A549 (cell line): ENCODE data around the gene ARFIP1. TPM values are rescaled to one million over a fixed set of nuclear protein-coding genes. Genes with fewer than 3 reads are reported as not detected.
A peak's percentile ranks its signal among the peaks of the same experiment; 100 is the strongest.

ENCODE experiments used
- ATAC-seq, 2 experiments: fragments of 200-7000 bp in 1 of 2; fragments of >200 bp in 1 of 2; cut with Nextera tagmentation in 1 of 2; cut with Tn5 transposase in 1 of 2; 3 replicates each; pipeline versions ENCODE4 v1.8.0 to v1.9.1; 2018 to 2020; ENCODE audit warnings: mild to moderate bottlenecking in 1 of 2, moderate library complexity in 1 of 2
- CTCF ChIA-PET: fragments of 300-600 bp; sonication (Branson Sonifier 250); formaldehyde crosslinking; extraction: SDS; loops from one replicate; lab custom pipeline; 2021; ENCODE audit warnings: antibody characterized with exemption, inconsistent platforms; lab: Yijun Ruan, JAX
- POLR2A ChIA-PET: fragments of 350-600 bp; formaldehyde crosslinking; extraction: SDS; loops from one replicate; lab custom pipeline; 2021; ENCODE audit warnings: antibody characterized with exemption, inconsistent platforms; lab: Yijun Ruan, JAX
- DNase-seq, 2 experiments: peaks; one replicate each; pipeline versions ENCODE4 v3.0.0 to v3.0.0-alpha.2; 2011 to 2016; ENCODE audit warnings: low read depth in 1 of 2, low spot score in 1 of 2
- FAIRE-seq: peaks from 2 replicates; lab custom pipeline; 2011; peaks lifted over from hg19 to GRCh38; lab: Jason Lieb, UNC
- H3K27ac ChIP-seq, 2 experiments: fragments of >200 bp; sonication (Bioruptor Twin); formaldehyde crosslinking; 3 replicates each; pipeline ENCODE4 v1.5.1; 2016 to 2017
- H3K4me1 ChIP-seq: fragments of >200 bp; sonication (Bioruptor Twin); formaldehyde crosslinking; 3 replicates; pipeline ENCODE4 v1.6.1; 2016
- H3K4me2 ChIP-seq: fragments of >200 bp; sonication (Bioruptor Twin); formaldehyde crosslinking; 3 replicates; pipeline ENCODE4 v1.6.1; 2016
- H3K4me3 ChIP-seq: fragments of >200 bp; sonication (Bioruptor Twin); formaldehyde crosslinking; 3 replicates; pipeline ENCODE4 v1.5.1; 2016
- H3K9me3 ChIP-seq: fragments of >200 bp; sonication (Bioruptor Twin); formaldehyde crosslinking; 3 replicates; pipeline ENCODE4 v1.6.1; 2016
- EHF ChIP-seq: fragments of 250-450 bp; sonication (Bioruptor Pico); IDR thresholded peaks from 2 replicates; pipeline ENCODE4 v1.5.0; 2020; ENCODE audit warnings: mild to moderate bottlenecking
- EP300 ChIP-seq, 2 experiments: fragments of >200 bp; sonication (Bioruptor Twin); formaldehyde crosslinking; IDR thresholded peaks; 2 replicates in 1 of 2; 3 replicates in 1 of 2; pipeline ENCODE4 v1.6.1; 2016 to 2017
- FOXS1 ChIP-seq: fragments of 250-450 bp; sonication (Bioruptor Pico); IDR thresholded peaks from 2 replicates; pipeline ENCODE4 v1.5.0; 2020; ENCODE audit warnings: mild to moderate bottlenecking, moderate library complexity
- GATA3 ChIP-seq: IDR thresholded peaks from 2 replicates; pipeline ENCODE4 v1.6.1; 2012; ENCODE audit warnings: borderline replicate concordance
- HDAC2 ChIP-seq: fragments of 200-600 bp; sonication (generic); IDR thresholded peaks from 2 replicates; pipeline ENCODE4 v1.6.1; 2016
- HOXB13 ChIP-seq: fragments of 250-450 bp; sonication (Bioruptor Pico); IDR thresholded peaks from 2 replicates; pipeline ENCODE4 v1.5.0; 2020; ENCODE audit warnings: low read depth, mild to moderate bottlenecking, moderate library complexity
- HOXB5 ChIP-seq: fragments of 250-450 bp; sonication (Bioruptor Pico); IDR thresholded peaks from 2 replicates; pipeline ENCODE4 v1.5.0; 2020; ENCODE audit warnings: mild to moderate bottlenecking, moderate library complexity
- JUN ChIP-seq, 2 experiments: fragments of >200 bp; sonication (Bioruptor Twin); formaldehyde crosslinking; IDR thresholded peaks; 2 replicates in 1 of 2; 3 replicates in 1 of 2; pipeline ENCODE4 v1.6.1; 2016 to 2017
- MAFK ChIP-seq: fragments of 450-650 bp; IDR thresholded peaks from 2 replicates; pipeline ENCODE4 v1.6.1; 2014; ENCODE audit not compliant: partially characterized antibody
- MAZ ChIP-seq: fragments of 150-350 bp; IDR thresholded peaks from 2 replicates; pipeline ENCODE4 v1.6.1; 2014; ENCODE audit warnings: antibody characterized with exemption, low read depth, low read length, borderline replicate concordance
- MYC ChIP-seq: IDR thresholded peaks from 2 replicates; pipeline ENCODE4 v1.6.1; 2012; ENCODE audit warnings: mild to moderate bottlenecking, inconsistent platforms, low read length, improper control_type of control experiment, borderline replicate concordance
- NPAS2 ChIP-seq: fragments of 250-450 bp; sonication (Bioruptor Pico); IDR thresholded peaks from 2 replicates; pipeline ENCODE4 v1.8.0; 2022; ENCODE audit warnings: mild to moderate bottlenecking, moderate library complexity, borderline replicate concordance
- PHF8 ChIP-seq: fragments of 200-600 bp; sonication (generic); IDR thresholded peaks from 2 replicates; pipeline ENCODE4 v1.6.1; 2016; ENCODE audit warnings: low read depth, mild to moderate bottlenecking, antibody characterized with exemption, moderate library complexity, borderline replicate concordance
- POLR2A ChIP-seq: IDR thresholded peaks from 2 replicates; pipeline ENCODE4 v1.6.1; 2012; ENCODE audit warnings: mild to moderate bottlenecking, low read length
- RAD21 ChIP-seq, 2 experiments: fragments of >200 bp in 1 of 2; sonication (Bioruptor Twin) in 1 of 2; formaldehyde crosslinking in 1 of 2; IDR thresholded peaks in 1 of 2; conservative IDR thresholded peaks in 1 of 2; 2 replicates in 1 of 2; 3 replicates in 1 of 2; pipeline ENCODE4 v1.6.1; 2012 to 2018; ENCODE audit warnings: inconsistent platforms in 1 of 2
- RNF2 ChIP-seq: fragments of 200-600 bp; sonication (generic); IDR thresholded peaks from 2 replicates; pipeline ENCODE4 v1.6.1; 2016; ENCODE audit warnings: low read depth, mild to moderate bottlenecking, antibody characterized with exemption, moderate library complexity, borderline replicate concordance
- SMC3 ChIP-seq: fragments of >200 bp; sonication (Bioruptor Twin); formaldehyde crosslinking; IDR thresholded peaks from 3 replicates; pipeline ENCODE4 v1.6.1; 2018; ENCODE audit warnings: inconsistent platforms
- TP53 ChIP-seq: fragments of 250-450 bp; sonication (Bioruptor Pico); IDR thresholded peaks from 2 replicates; pipeline ENCODE4 v1.5.0; 2021; ENCODE audit warnings: mild to moderate bottlenecking, moderate library complexity
- ZC3H11A ChIP-seq: fragments of 450-650 bp; IDR thresholded peaks from 2 replicates; pipeline ENCODE4 v1.6.1; 2014; ENCODE audit warnings: antibody characterized with exemption, mild to moderate bottlenecking
- WGBS: methylation state at CpG from one replicate; pipeline ENCODE4 v1.1.6; 2017; ENCODE audit errors: missing lambda C conversion rate; 5-methylcytosine and 5-hydroxymethylcytosine counted together
- polyA minus RNA-seq: library from RNA; depleted of rRNA, polyadenylated mRNA; stranded (reverse); fragments of >200 nt; gene quantifications from 2 replicates; pipeline ENCODE4 v1.2.3, GENCODE V29; 2011; rRNA and poly(A)+ RNA removed
- polyA plus RNA-seq, 4 experiments: library from polyadenylated mRNA; depleted of rRNA in 3 of 4; stranded (reverse); fragments of >200 nt; fragmentation: RNase III in 1 of 4; extraction: RNeasy Plus Mini Kit Qiagen cat#74134 plus additional on column Dnase treatment in 1 of 4; gene quantifications; 2 replicates in 3 of 4; 3 replicates in 1 of 4; pipeline ENCODE4 v1.2.3, GENCODE V29; 2011 to 2017
- TF ChIP-seq, protein P1 (sequence below): fragments of 250-450 bp; sonication (Bioruptor Pico); IDR thresholded peaks from 2 replicates; pipeline ENCODE4 v1.5.0; 2020; ENCODE audit warnings: low read depth, mild to moderate bottlenecking, moderate library complexity
- TF ChIP-seq, protein P2 (sequence below): IDR thresholded peaks from 2 replicates; pipeline ENCODE4 v1.6.1; 2012
- TF ChIP-seq, protein P3 (sequence below): fragments of >200 bp; sonication (Bioruptor Twin); formaldehyde crosslinking; IDR thresholded peaks from 3 replicates; pipeline ENCODE4 v1.5.1; 2016
- TF ChIP-seq, protein P4 (sequence below): fragments of >200 bp; sonication (Bioruptor Twin); formaldehyde crosslinking; IDR thresholded peaks from 2 replicates; pipeline ENCODE4 v1.6.1; 2016
- TF ChIP-seq, protein P5 (sequence below): IDR thresholded peaks from 2 replicates; pipeline ENCODE4 v1.6.1; 2012
- TF ChIP-seq, protein P6 (sequence below): fragments of >200 bp; sonication (Bioruptor Twin); formaldehyde crosslinking; IDR thresholded peaks from 3 replicates; pipeline ENCODE4 v1.6.1; 2016

The ARFIP1 gene, protein sequence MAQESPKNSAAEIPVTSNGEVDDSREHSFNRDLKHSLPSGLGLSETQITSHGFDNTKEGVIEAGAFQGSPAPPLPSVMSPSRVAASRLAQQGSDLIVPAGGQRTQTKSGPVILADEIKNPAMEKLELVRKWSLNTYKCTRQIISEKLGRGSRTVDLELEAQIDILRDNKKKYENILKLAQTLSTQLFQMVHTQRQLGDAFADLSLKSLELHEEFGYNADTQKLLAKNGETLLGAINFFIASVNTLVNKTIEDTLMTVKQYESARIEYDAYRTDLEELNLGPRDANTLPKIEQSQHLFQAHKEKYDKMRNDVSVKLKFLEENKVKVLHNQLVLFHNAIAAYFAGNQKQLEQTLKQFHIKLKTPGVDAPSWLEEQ
- polyA plus RNA-seq (2011; rRNA removed) (27.6 and 39.2 TPM in 2 replicates), polyA plus RNA-seq (2017; fragmentation: RNase III; extraction: RNeasy Plus Mini Kit Qiagen cat#74134 plus additional on column Dnase treatment) (17.0 to 17.5 TPM (median 17.1 TPM) in 3 replicates), polyA minus RNA-seq (8.6 and 9.4 TPM in 2 replicates)
- 5.8 and 6.4 TPM in 2 replicates for polyA plus RNA-seq (2012; cell fraction: cytosol; rRNA removed)
- polyA plus RNA-seq (2012; cell fraction: nucleus; rRNA removed) = 3.3 and 5.1 TPM in 2 replicates

DNA sequence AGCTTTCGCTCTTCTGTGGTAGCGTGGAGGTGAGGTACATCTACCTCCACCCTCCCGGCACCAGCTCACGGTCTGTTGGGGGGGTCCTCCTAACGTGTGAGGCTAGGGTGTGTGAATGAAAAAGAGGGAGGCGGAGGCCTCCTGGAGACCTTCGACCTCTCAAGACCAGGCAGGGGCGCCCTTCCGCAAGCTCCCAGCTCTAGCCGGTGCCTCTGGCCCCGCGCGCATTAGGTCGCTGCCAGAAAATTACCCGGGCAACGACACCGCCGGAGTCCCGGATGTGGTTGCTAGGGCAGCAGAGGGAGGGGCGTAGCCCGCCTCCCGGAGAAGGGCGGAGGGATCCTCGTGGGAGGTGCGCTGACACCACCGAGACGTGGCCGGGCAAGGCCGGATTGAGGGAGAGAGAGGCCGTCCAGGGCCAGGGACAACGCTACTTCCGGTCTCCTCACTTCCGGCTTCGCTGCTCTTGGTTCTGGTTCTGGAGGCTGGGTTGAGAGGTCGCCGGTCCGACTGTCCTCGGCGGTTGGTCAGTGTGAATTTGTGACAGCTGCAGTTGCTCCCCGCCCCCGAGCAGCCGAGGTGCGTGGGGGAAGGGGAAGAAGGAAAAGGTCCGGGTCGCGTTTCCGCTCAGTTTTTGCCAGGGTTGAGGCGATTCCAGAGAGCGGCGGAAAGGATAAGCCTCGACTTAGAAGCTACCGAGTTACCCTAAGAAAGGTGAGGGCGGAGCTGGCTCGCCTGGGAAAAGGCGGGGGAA is at the start of gene ARFIP1, which contains the start of gene TIGD4:
TSS of gene ARFIP1 (plus strand) at position 442 of the 754 bp plus-strand sequence. CDS start 49,680 bp downstream, outside the sequence.
TSS of gene TIGD4 (minus strand) at position 218 of the 754 bp plus-strand sequence. CDS start 8,726 bp downstream, outside the sequence.
- no peak for FAIRE-seq

DNA sequence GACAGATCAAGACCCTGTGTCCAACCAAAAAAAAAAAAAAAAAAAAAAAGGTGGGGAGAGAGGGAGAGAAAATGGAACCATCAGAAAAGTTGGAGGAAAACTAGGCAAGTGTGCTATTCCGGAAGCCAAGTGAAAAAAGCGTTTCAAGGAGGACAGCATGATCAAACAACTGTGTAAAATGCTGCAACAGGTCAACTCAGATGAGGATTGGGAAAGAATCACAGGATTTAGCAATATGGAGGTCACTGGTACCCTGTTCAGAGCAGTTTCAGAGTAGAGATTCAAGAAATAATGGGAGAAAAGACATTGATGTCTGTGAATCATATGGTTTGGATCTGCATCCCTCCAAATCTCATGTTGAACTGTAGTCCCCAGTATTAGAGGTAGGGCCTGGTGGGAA is 47.8 kb upstream of the ARFIP1 start:
- no peaks in the 10 kb centered on the region for H3K9me3 ChIP-seq
- no peaks in the 10 kb centered on the region for H3K4me1 ChIP-seq
- H3K27ac ChIP-seq = no peak overlapping the region
- no peak for DNase-seq
- no peak for FAIRE-seq
- ChIA-PET POLR2A (no interaction called here), CTCF (no interaction called here)
- no peak for TF ChIP-seq EP300 (IDR thresholded peaks at IDR 0.05)
- no peak for TF ChIP-seq MAFK
- TF ChIP-seq, protein P1, sequence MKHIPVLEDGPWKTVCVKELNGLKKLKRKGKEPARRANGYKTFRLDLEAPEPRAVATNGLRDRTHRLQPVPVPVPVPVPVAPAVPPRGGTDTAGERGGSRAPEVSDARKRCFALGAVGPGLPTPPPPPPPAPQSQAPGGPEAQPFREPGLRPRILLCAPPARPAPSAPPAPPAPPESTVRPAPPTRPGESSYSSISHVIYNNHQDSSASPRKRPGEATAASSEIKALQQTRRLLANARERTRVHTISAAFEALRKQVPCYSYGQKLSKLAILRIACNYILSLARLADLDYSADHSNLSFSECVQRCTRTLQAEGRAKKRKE = no peak
- TF ChIP-seq HOXB13 = no peak
- no peak for TF ChIP-seq EHF (CRISPR knock-in tag)
- TF ChIP-seq FOXS1 (CRISPR knock-in tag) = no peak
- TF ChIP-seq MAZ = no peak
- no peak for TF ChIP-seq NPAS2 (CRISPR knock-in tag)
- no peak for TF ChIP-seq RNF2
- no peak for TF ChIP-seq SMC3
- no peak overlapping the region for H3K4me3 ChIP-seq
- WGBS = 64% methylated on average over 2 of the region's 2 CpGs
- ATAC-seq = no peak
- no peak overlapping the region for H3K4me2 ChIP-seq

More for the DNA sequence above, at the start of gene ARFIP1, which contains the start of gene TIGD4:
- ChIA-PET POLR2A (interaction anchor here (1.5 kb wide), 1 partner anchor 244 kb away, joined by 3 read pairs; the partner anchor contains the start of gene FBXW7), CTCF (interaction anchor here (0.6 to 1.3 kb wide), 3 partner anchors 10 to 23 kb away, joined by 3 read pairs; no protein-coding TSS in a partner anchor)
- DNase-seq = peak; percentile 81 to 96
- WGBS = under 1% methylated on average over 27 of the region's 55 CpGs
- H3K9me3 ChIP-seq = no peaks in the 10 kb centered on the region
- TF ChIP-seq ZC3H11A = no peak
- peak; percentile 15; the same call in 1 of the 3 replicates for TF ChIP-seq SMC3
- TF ChIP-seq MYC = no peak
- TF ChIP-seq PHF8 = peak; percentile 45; the same call in 1 of the 2 replicates
- no peak for TF ChIP-seq HOXB5
- TF ChIP-seq POLR2A = peak; percentile 42
- peak in 1 of 2 experiments; percentile 68; a peak in 3 of 5 replicates for TF ChIP-seq JUN (IDR thresholded peaks at IDR 0.05)
- no peak for TF ChIP-seq HDAC2
- TF ChIP-seq, protein P2, sequence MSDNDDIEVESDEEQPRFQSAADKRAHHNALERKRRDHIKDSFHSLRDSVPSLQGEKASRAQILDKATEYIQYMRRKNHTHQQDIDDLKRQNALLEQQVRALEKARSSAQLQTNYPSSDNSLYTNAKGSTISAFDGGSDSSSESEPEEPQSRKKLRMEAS = 0 out of 2 replicates have a peak, but pooled peaks have one; percentile 14
- no peak for TF ChIP-seq MAZ
- TF ChIP-seq, protein P1 = no peak
- TF ChIP-seq, protein P3, sequence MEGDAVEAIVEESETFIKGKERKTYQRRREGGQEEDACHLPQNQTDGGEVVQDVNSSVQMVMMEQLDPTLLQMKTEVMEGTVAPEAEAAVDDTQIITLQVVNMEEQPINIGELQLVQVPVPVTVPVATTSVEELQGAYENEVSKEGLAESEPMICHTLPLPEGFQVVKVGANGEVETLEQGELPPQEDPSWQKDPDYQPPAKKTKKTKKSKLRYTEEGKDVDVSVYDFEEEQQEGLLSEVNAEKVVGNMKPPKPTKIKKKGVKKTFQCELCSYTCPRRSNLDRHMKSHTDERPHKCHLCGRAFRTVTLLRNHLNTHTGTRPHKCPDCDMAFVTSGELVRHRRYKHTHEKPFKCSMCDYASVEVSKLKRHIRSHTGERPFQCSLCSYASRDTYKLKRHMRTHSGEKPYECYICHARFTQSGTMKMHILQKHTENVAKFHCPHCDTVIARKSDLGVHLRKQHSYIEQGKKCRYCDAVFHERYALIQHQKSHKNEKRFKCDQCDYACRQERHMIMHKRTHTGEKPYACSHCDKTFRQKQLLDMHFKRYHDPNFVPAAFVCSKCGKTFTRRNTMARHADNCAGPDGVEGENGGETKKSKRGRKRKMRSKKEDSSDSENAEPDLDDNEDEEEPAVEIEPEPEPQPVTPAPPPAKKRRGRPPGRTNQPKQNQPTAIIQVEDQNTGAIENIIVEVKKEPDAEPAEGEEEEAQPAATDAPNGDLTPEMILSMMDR = peak; percentile 19; the same call in 1 of the 3 replicates
- no peak for TF ChIP-seq GATA3
- no peak for TF ChIP-seq TP53
- TF ChIP-seq, protein P4, sequence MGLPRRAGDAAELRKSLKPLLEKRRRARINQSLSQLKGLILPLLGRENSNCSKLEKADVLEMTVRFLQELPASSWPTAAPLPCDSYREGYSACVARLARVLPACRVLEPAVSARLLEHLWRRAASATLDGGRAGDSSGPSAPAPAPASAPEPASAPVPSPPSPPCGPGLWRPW = no peak
- TF ChIP-seq, protein P5, sequence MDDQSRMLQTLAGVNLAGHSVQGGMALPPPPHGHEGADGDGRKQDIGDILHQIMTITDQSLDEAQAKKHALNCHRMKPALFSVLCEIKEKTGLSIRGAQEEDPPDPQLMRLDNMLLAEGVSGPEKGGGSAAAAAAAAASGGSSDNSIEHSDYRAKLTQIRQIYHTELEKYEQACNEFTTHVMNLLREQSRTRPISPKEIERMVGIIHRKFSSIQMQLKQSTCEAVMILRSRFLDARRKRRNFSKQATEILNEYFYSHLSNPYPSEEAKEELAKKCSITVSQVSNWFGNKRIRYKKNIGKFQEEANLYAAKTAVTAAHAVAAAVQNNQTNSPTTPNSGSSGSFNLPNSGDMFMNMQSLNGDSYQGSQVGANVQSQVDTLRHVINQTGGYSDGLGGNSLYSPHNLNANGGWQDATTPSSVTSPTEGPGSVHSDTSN = no peak
- peak in 1 of 2 experiments; percentile 31; a peak in 2 of 5 replicates for TF ChIP-seq RAD21 (conservative IDR thresholded peaks at IDR 0.05 in 1 of 2, IDR thresholded peaks at IDR 0.05 in 1 of 2)
- TF ChIP-seq, protein P6, sequence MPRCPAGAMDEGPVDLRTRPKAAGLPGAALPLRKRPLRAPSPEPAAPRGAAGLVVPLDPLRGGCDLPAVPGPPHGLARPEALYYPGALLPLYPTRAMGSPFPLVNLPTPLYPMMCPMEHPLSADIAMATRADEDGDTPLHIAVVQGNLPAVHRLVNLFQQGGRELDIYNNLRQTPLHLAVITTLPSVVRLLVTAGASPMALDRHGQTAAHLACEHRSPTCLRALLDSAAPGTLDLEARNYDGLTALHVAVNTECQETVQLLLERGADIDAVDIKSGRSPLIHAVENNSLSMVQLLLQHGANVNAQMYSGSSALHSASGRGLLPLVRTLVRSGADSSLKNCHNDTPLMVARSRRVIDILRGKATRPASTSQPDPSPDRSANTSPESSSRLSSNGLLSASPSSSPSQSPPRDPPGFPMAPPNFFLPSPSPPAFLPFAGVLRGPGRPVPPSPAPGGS = 0 out of 3 replicates have a peak, but pooled peaks have one; percentile 55
- peak within 1 kb of the TSS; percentile 95 for H3K4me2 ChIP-seq
- peak; percentile 95 to 97 for ATAC-seq
- H3K4me1 ChIP-seq = peaks cover 24% of the 10 kb centered on the region
- peak within 1 kb of the TSS; percentile 84 to 92 for H3K27ac ChIP-seq
- H3K4me3 ChIP-seq = peak within 1 kb of the TSS; percentile 84
